ENCODE measurements around the gene SLC6A9. TPM values are rescaled to one million over a fixed set of nuclear protein-coding genes. Genes with fewer than 3 reads are reported as not detected.
A peak's percentile ranks its signal among the peaks of the same experiment; 100 is the strongest.

Gene SLC6A9
- total RNA-seq, 2 experiments from 2014 or later: 6.5 to 7.4 TPM

GRCh38 chr1:43951021-43951985, 80.0 kb downstream of the SLC6A9 start:
- TF ChIP-seq CTCF (IDR thresholded peaks at IDR 0.05): no peak
- H3K9me3 Mint-ChIP-seq: no peaks in the 10 kb centered on the region
- no peak overlapping the region for H3K27ac Mint-ChIP-seq
- DNase-seq: no peak
- no peak overlapping the region for H3K4me3 Mint-ChIP-seq
- CTCF ChIA-PET: interaction anchor here (0.7 to 8.8 kb wide), 4 partner anchors 16 to 188 kb away, joined by 3 to 185 read pairs (median 5); partner anchors contain the start of genes ARTN and SLC6A9
- POLR2A ChIA-PET: interaction anchor here (1.0 to 1.8 kb wide), 4 partner anchors 19 to 244 kb away, joined by 3 to 6 read pairs (median 4); partner anchors contain the start of genes ATP6V0B and DPH2
- H3K4me1 Mint-ChIP-seq (ENCODE audit: low read depth): peaks cover 24% of the 10 kb centered on the region
- intact Hi-C loops (cut with micrococcal nuclease): no loop called here
- ATAC-seq: no peak
- no peaks in the 10 kb centered on the region for H3K36me3 Mint-ChIP-seq (ENCODE audit: low read depth)
- no peaks in the 10 kb centered on the region for H3K27me3 Mint-ChIP-seq

GRCh38 chr1:43949678-43950077, 81.6 kb downstream of the SLC6A9 start:
- intact Hi-C loops (cut with micrococcal nuclease): no loop called here
- Mint-ChIP-seq H3K4me1 (ENCODE audit: low read depth) (peaks cover 33% of the 10 kb centered on the region), H3K4me3 (no peak overlapping the region), H3K27me3 (no peaks in the 10 kb centered on the region), H3K36me3 (ENCODE audit: low read depth) (no peaks in the 10 kb centered on the region), H3K27ac (no peak overlapping the region), H3K9me3 (no peaks in the 10 kb centered on the region)
- ATAC-seq (no peak), DNase-seq (no peak)
- TF ChIP-seq CTCF (IDR thresholded peaks at IDR 0.05): no peak
- ChIA-PET CTCF (interaction anchor here (0.9 to 8.8 kb wide), 4 partner anchors 15 to 186 kb away, joined by 3 to 185 read pairs (median 4); partner anchors contain the start of gene ARTN), POLR2A (interaction anchor here (0.9 to 1.8 kb wide), 3 partner anchors 13 to 243 kb away, joined by 3 to 6 read pairs (median 4); partner anchors contain the start of gene ATP6V0B)

GRCh38 chr1:43947874-43948437, 83.3 kb downstream of the SLC6A9 start:
- ChIA-PET CTCF (interaction anchor here (1.0 to 8.8 kb wide), 6 partner anchors 12 to 185 kb away, joined by 3 to 185 read pairs (median 4); partner anchors contain the start of gene ARTN), POLR2A (interaction anchor here (1.1 to 1.3 kb wide), 6 partner anchors 13 to 32 kb away, joined by 3 to 9 read pairs (median 4); partner anchors contain the start of genes ATP6V0B and DPH2)
- Mint-ChIP-seq H3K36me3 (ENCODE audit: low read depth) (no peaks in the 10 kb centered on the region), H3K4me3 (peak overlapping the region; percentile 94), H3K27ac (no peak overlapping the region), H3K27me3 (no peaks in the 10 kb centered on the region), H3K9me3 (no peaks in the 10 kb centered on the region), H3K4me1 (ENCODE audit: low read depth) (peaks cover 36% of the 10 kb centered on the region)
- TF ChIP-seq CTCF (IDR thresholded peaks at IDR 0.05): no peak
- ATAC-seq (no peak), DNase-seq (no peak)
- intact Hi-C loops (cut with micrococcal nuclease): no loop called here

- Mint-ChIP-seq H3K27me3 (no peaks in the 10 kb centered on the region), H3K4me3 (peak overlapping the region; percentile 94), H3K9me3 (no peaks in the 10 kb centered on the region), H3K36me3 (ENCODE audit: low read depth) (no peaks in the 10 kb centered on the region), H3K27ac (peak overlapping the region; percentile 90), H3K4me1 (ENCODE audit: low read depth) (peaks cover 38% of the 10 kb centered on the region)
- ATAC-seq (no peak), DNase-seq (peak; percentile 44)
- TF ChIP-seq CTCF (IDR thresholded peaks at IDR 0.05): no peak
- intact Hi-C loops (cut with micrococcal nuclease): no loop called here
- ChIA-PET POLR2A (interaction anchor here (1.0 to 1.7 kb wide), 8 partner anchors 12 to 295 kb away, joined by 3 to 9 read pairs (median 4); partner anchors contain the start of genes ATP6V0B and DPH2), CTCF (interaction anchor here (0.9 to 8.8 kb wide), 11 partner anchors 11 to 296 kb away, joined by 3 to 185 read pairs (median 3); partner anchors contain the start of genes ARTN and ATP6V0B)
These were observed 84.0 kb downstream of the SLC6A9 start for GRCh38 chr1:43947061-43947873.

Other genes with a start within 250 kb of the SLC6A9 start
- under 1 TPM; 0.36 to 0.68 TPM for gene ARTN, start 97.7 kb downstream of the SLC6A9 start, total RNA-seq
- 10 to 100 TPM; 16.2 to 16.5 TPM for gene IPO13, start 84.5 kb downstream of the SLC6A9 start, total RNA-seq
- 10 to 100 TPM; 29.6 to 34.1 TPM for gene DPH2, start 61.5 kb downstream of the SLC6A9 start, total RNA-seq
- 10 to 100 TPM; 67.6 to 75.5 TPM for gene ATP6V0B, start 56.5 kb downstream of the SLC6A9 start, total RNA-seq
- gene B4GALT2, start 52.3 kb downstream of the SLC6A9 start, total RNA-seq: 10 to 100 TPM; 35.4 to 35.5 TPM
- 1 to 10 TPM; 1.4 to 1.8 TPM for gene CCDC24, start 39.9 kb downstream of the SLC6A9 start, total RNA-seq
- not detected for gene KLF17, start 87.4 kb upstream of the SLC6A9 start, total RNA-seq
- gene KLF18, start 110.2 kb upstream of the SLC6A9 start, total RNA-seq: not detected
- gene DMAP1, start 182.0 kb upstream of the SLC6A9 start, total RNA-seq: 10 to 100 TPM; 26.5 to 29.6 TPM